ENCODE results near the gene SUSD3. TPM values are rescaled to one million over a fixed set of nuclear protein-coding genes. Genes with fewer than 3 reads are reported as not detected.
"Not testable (repeated sequence)": the region's sequence is repeated elsewhere in the genome, so short reads cannot be mapped to it uniquely, and the experiment has no call there.

The SUSD3 gene
- total RNA-seq = not detected in 2 replicates

- peak; percentile 12 for DNase-seq
Observed at GRCh38 chr9:93058355-93059010, at the start of gene SUSD3. SUSD3 (plus strand) TSS chr9:93058701; CDS start chr9:93058743, 42 bp downstream.

GRCh38 chr9:93009337-93010015 lies 49.0 kb upstream of the SUSD3 start:
- DNase-seq = no peak

- no peak for DNase-seq
Observed at GRCh38 chr9:93010056-93010455, 48.4 kb upstream of the SUSD3 start.

GRCh38 chr9:93010704-93011103 lies 47.8 kb upstream of the SUSD3 start:
- DNase-seq = no peak

GRCh38 chr9:93011114-93011513 lies 47.4 kb upstream of the SUSD3 start:
- no peak for DNase-seq

GRCh38 chr9:93012963-93013855 lies 45.3 kb upstream of the SUSD3 start:
- no peak for DNase-seq

GRCh38 chr9:93013856-93014582 lies 44.5 kb upstream of the SUSD3 start:
- DNase-seq = no peak

GRCh38 chr9:93015190-93015589 lies 43.3 kb upstream of the SUSD3 start:
- not testable (repeated sequence) for DNase-seq

- DNase-seq = no peak
Observed at GRCh38 chr9:93017621-93018020, 40.9 kb upstream of the SUSD3 start.

GRCh38 chr9:93020151-93020550 lies 38.4 kb upstream of the SUSD3 start:
- DNase-seq = no peak

- DNase-seq = peak; percentile 4
Observed at GRCh38 chr9:93020771-93021670, 37.5 kb upstream of the SUSD3 start.

GRCh38 chr9:93022066-93022465 lies 36.4 kb upstream of the SUSD3 start:
- no peak for DNase-seq

- DNase-seq = no peak
Observed at GRCh38 chr9:93022721-93023520, 35.6 kb upstream of the SUSD3 start.

- no peak for DNase-seq
Observed at GRCh38 chr9:93023521-93023815, 35.0 kb upstream of the SUSD3 start.

- no peak for DNase-seq
Observed at GRCh38 chr9:93024646-93024910, 33.9 kb upstream of the SUSD3 start.

- DNase-seq = no peak
Observed at GRCh38 chr9:93024986-93025630, 33.4 kb upstream of the SUSD3 start.

- DNase-seq = no peak
Observed at GRCh38 chr9:93025736-93026135, 32.8 kb upstream of the SUSD3 start.

GRCh38 chr9:93026640-93027039 lies 31.9 kb upstream of the SUSD3 start:
- DNase-seq = no peak

- DNase-seq = no peak
Observed at GRCh38 chr9:93027750-93028149, 30.8 kb upstream of the SUSD3 start.

GRCh38 chr9:93028448-93029006 lies 30.0 kb upstream of the SUSD3 start:
- DNase-seq = no peak
